NAMALWA (cell line): ENCODE data around the gene TERT.
A peak's percentile ranks its signal among the peaks of the same experiment; 100 is the strongest.
"Not testable (repeated sequence)": the region's sequence is repeated elsewhere in the genome, so short reads cannot be mapped to it uniquely, and the experiment has no call there.

Experiments used
- DNase-seq: peaks from one replicate; pipeline ENCODE4 v3.0.0-alpha.2; 2015; ENCODE audit warnings: low spot score

Gene TERT

GRCh38 chr5:1330847-1331831 is 36.3 kb upstream of the TERT start:
- DNase-seq = peak; percentile 37

GRCh38 chr5:1330146-1330846 is 35.4 kb upstream of the TERT start:
- DNase-seq = no peak

GRCh38 chr5:1329111-1329579 is 34.3 kb upstream of the TERT start:
- no peak for DNase-seq

- DNase-seq = not testable (repeated sequence)
Measured at GRCh38 chr5:1328237-1329110, 33.6 kb upstream of the TERT start.

GRCh38 chr5:1326901-1327756 is 32.3 kb upstream of the TERT start:
- not testable (repeated sequence) for DNase-seq

- DNase-seq = not testable (repeated sequence)
Measured at GRCh38 chr5:1326532-1326875, 31.6 kb upstream of the TERT start.

GRCh38 chr5:1325870-1326531 is 31.1 kb upstream of the TERT start:
- DNase-seq = no peak

- no peak for DNase-seq
Measured at GRCh38 chr5:1325191-1325741, 30.4 kb upstream of the TERT start.

GRCh38 chr5:1324719-1325190 is 29.9 kb upstream of the TERT start:
- no peak for DNase-seq

GRCh38 chr5:1324301-1324700 is 29.4 kb upstream of the TERT start:
- DNase-seq = no peak

- DNase-seq = no peak
Measured at GRCh38 chr5:1323803-1324173, 28.9 kb upstream of the TERT start.

GRCh38 chr5:1322955-1323802 is 28.3 kb upstream of the TERT start:
- no peak for DNase-seq

GRCh38 chr5:1322036-1322900 is 27.4 kb upstream of the TERT start:
- no peak for DNase-seq

GRCh38 chr5:1321576-1321975 is 26.7 kb upstream of the TERT start:
- DNase-seq = no peak

GRCh38 chr5:1320436-1321344 is 25.8 kb upstream of the TERT start:
- no peak for DNase-seq

- DNase-seq = no peak
Measured at GRCh38 chr5:1319436-1320256, 24.8 kb upstream of the TERT start.
